Lung (tissue), 12 donors: ENCODE data around the gene CHRNE. TPM values are rescaled to one million over a fixed set of nuclear protein-coding genes. Genes with fewer than 3 reads are reported as not detected.

Source experiments
- ATAC-seq: fragments of 200-7000 bp; cut with Tn5 transposase; one replicate; pipeline ENCODE4 v1.9.1; 2020; ENCODE audit warnings: moderate number of reproducible peaks; ENCODE audit not compliant: insufficient read depth, low FRiP score
- DNase-seq, 3 donors: peaks; one replicate each; pipeline ENCODE4 v3.0.0-alpha.2; 2013 to 2017
- H3K27ac ChIP-seq, 2 donors: one replicate each; pipeline ENCODE4 v1.5.1; 2013; ENCODE audit warnings: mild to moderate bottlenecking in 2 of 2, moderate library complexity in 2 of 2, control low read depth in 1 of 2, inconsistent platforms in 1 of 2, low read depth in 1 of 2, low read length in 1 of 2
- H3K27me3 ChIP-seq, 3 donors: one replicate each; pipeline ENCODE4 v1.5.1; 2013; ENCODE audit warnings: low read length in 2 of 3; ENCODE audit not compliant: control insufficient read depth in 3 of 3, insufficient read depth in 3 of 3
- H3K36me3 ChIP-seq, 4 donors: one replicate each; pipeline ENCODE4 v1.5.1; 2013; ENCODE audit warnings: low read length in 4 of 4, mild to moderate bottlenecking in 1 of 4, moderate library complexity in 1 of 4; ENCODE audit not compliant: control insufficient read depth in 4 of 4, insufficient read depth in 4 of 4
- H3K4me1 ChIP-seq, 5 donors: one replicate each; pipeline ENCODE4 v1.5.1; 2013; ENCODE audit warnings: low read length in 5 of 5, mild to moderate bottlenecking in 2 of 5, moderate library complexity in 1 of 5; ENCODE audit not compliant: control insufficient read depth in 5 of 5, insufficient read depth in 5 of 5
- H3K4me3 ChIP-seq: one replicate; pipeline ENCODE4 v1.5.1; 2013; ENCODE audit warnings: mild to moderate bottlenecking, control low read depth, moderate library complexity
- H3K9ac ChIP-seq, 2 donors: one replicate each; pipeline ENCODE4 v1.5.1; 2013; ENCODE audit warnings: low read length in 2 of 2, control low read depth in 1 of 2; ENCODE audit not compliant: insufficient read depth in 1 of 2
- H3K9me3 ChIP-seq, 4 donors: one replicate each; pipeline ENCODE4 v1.5.1; 2013; ENCODE audit warnings: low read length in 3 of 4, mild to moderate bottlenecking in 1 of 4, moderate library complexity in 1 of 4; ENCODE audit not compliant: control insufficient read depth in 4 of 4, insufficient read depth in 3 of 4
- WGBS, 2 donors: extraction: QIAGEN DNeasy Blood & Tissue Kit; methylation state at CpG; one replicate each; pipeline ENCODE4 v1.1.7; 2013; 5-methylcytosine and 5-hydroxymethylcytosine counted together
- polyA plus RNA-seq, 2 donors: library from polyadenylated mRNA; stranded (reverse); fragments of 200-250 nt; gene quantifications; one replicate each; pipeline ENCODE4 v1.2.1, GENCODE V29; 2013
- total RNA-seq, 2 donors: library from RNA; depleted of rRNA in 1 of 2; stranded (reverse); fragments of >200 nt in 1 of 2; gene quantifications; one replicate each; pipeline ENCODE4 v1.2.1, GENCODE V29; 2014 to 2021
- TF ChIP-seq, protein P1 (sequence below): IDR thresholded peaks from 2 replicates; pipeline ENCODE4 v1.5.1; 2012; ENCODE audit warnings: mild to moderate bottlenecking; ENCODE audit errors: control extremely low read depth, extremely low read depth
- donor health status: control.
- donor health status: control.
- donor health status: Bipolar disorder and iron deficiency.
- donor health status: healthy.
- donor health status: DM: yes; HTN: yes; CAD: no.

CHRNE gene
- total and polyA plus RNA-seq, 4 donors = 0.61 to 2.3 (median 1.00) TPM

GRCh38 chr17:4897785-4898184 is 5.1 kb downstream of the CHRNE start:
- 71 to 83% methylated on average over 5 of the region's 5 CpGs for WGBS, 2 donors
- Histone ChIP-seq H3K27me3 (peaks cover 0 to 39% (median 10%) of the 10 kb centered on the region in 3 donors), H3K27ac (no peak overlapping the region), H3K36me3 (peaks cover 0 to 46% (median 20%) of the 10 kb centered on the region in 4 donors), H3K9me3 (no peaks in the 10 kb centered on the region), H3K4me1 (peaks cover 0 to 15% (median 9%) of the 10 kb centered on the region in 5 donors), H3K4me3 (no peak overlapping the region), H3K9ac (no peak overlapping the region)
- TF ChIP-seq, protein P1, sequence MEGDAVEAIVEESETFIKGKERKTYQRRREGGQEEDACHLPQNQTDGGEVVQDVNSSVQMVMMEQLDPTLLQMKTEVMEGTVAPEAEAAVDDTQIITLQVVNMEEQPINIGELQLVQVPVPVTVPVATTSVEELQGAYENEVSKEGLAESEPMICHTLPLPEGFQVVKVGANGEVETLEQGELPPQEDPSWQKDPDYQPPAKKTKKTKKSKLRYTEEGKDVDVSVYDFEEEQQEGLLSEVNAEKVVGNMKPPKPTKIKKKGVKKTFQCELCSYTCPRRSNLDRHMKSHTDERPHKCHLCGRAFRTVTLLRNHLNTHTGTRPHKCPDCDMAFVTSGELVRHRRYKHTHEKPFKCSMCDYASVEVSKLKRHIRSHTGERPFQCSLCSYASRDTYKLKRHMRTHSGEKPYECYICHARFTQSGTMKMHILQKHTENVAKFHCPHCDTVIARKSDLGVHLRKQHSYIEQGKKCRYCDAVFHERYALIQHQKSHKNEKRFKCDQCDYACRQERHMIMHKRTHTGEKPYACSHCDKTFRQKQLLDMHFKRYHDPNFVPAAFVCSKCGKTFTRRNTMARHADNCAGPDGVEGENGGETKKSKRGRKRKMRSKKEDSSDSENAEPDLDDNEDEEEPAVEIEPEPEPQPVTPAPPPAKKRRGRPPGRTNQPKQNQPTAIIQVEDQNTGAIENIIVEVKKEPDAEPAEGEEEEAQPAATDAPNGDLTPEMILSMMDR = no peak
- ATAC-seq (no peak), DNase-seq (no peak)

DNA sequence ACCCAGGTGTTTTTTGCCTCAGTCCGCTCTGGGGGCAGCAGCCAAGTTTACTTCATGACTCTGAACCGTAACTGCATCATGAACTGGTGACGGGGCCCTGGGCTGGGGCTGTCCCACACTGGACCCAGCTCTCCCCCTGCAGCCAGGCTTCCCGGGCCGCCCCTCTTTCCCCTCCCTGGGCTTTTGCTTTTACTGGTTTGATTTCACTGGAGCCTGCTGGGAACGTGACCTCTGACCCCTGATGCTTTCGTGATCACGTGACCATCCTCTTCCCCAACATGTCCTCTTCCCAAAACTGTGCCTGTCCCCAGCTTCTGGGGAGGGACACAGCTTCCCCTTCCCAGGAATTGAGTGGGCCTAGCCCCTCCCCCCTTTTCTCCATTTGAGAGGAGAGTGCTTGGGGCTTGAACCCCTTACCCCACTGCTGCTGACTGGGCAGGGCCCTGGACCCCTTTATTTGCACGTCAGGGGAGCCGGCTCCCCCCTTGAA is 5.7 kb downstream of the CHRNE start:
- ATAC-seq (no peak), DNase-seq (no peak)
- Histone ChIP-seq H3K4me1 (peaks cover 0 to 13% (median 9%) of the 10 kb centered on the region in 5 donors), H3K27ac (no peak overlapping the region), H3K9ac (no peak overlapping the region), H3K9me3 (no peaks in the 10 kb centered on the region), H3K27me3 (peaks cover 0 to 37% (median 10%) of the 10 kb centered on the region in 3 donors), H3K36me3 (peaks cover 0 to 52% (median 22%) of the 10 kb centered on the region in 4 donors), H3K4me3 (no peak overlapping the region)
- 81 to 87% methylated on average over 10 of the region's 10 CpGs for WGBS, 2 donors
- TF ChIP-seq, protein P1 = no peak

DNA sequence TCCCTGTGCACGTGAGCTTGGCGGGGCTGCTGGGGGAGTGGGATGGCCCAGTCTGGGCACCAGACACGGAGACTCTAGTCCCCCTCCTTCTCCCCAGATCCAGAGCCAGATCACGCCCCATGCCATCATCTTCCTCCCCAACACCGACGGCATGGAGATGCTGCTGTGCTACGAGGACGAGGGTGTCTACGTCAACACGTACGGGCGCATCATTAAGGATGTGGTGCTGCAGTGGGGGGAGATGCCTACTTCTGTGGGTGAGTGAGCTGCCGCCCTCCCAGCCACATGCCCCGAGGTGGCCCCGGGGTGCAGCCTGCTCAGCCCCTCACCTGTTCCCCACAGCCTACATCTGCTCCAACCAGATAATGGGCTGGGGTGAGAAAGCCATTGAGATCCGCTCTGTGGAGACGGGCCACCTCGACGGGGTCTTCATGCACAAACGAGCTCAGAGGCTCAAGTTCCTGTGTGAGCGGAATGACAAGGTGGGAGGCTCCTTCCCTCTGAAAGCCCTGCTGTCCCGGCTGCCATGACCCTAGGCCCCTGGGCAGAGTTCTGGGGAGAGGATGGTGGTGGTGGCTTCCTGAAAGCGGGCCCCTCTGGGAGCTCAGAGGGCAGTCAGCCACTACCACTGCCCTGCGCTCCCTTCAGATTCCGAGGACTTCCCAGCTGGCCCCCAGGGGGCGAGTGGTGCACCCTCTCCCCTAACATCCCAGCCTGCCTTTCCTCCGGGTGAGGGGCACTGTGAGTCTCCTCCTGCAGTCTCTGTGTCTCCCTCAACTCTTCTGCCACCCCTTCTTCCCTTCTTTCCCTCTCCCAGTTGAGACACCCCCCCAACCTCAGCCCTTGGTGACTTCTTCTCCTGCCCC is 6.3 kb downstream of the CHRNE start:
- WGBS, 2 donors = 92 to 94% methylated on average over 26 to 27 of the region's 27 CpGs
- H3K9ac ChIP-seq = no peak overlapping the region
- no peak overlapping the region for H3K4me3 ChIP-seq
- DNase-seq = no peak
- H3K27me3 ChIP-seq = peaks cover 0 to 32% (median 10%) of the 10 kb centered on the region in 3 donors
- H3K36me3 ChIP-seq = peaks cover 0 to 58% (median 27%) of the 10 kb centered on the region in 4 donors
- peaks cover 0 to 9% (median 5%) of the 10 kb centered on the region in 5 donors for H3K4me1 ChIP-seq
- no peak for ATAC-seq
- no peaks in the 10 kb centered on the region for H3K9me3 ChIP-seq
- no peak overlapping the region for H3K27ac ChIP-seq
- TF ChIP-seq, protein P1 = no peak
